HEK293T (cell line): ENCODE measurements around the gene ARMC8.

ENCODE experiments used
- CTCF ChIA-PET: fragments of 350-600 bp; formaldehyde crosslinking; extraction: SDS; loops from one replicate; lab custom pipeline; 2021; ENCODE audit warnings: antibody characterized with exemption, inconsistent platforms; lab: Yijun Ruan, JAX
- POLR2A ChIA-PET: fragments of 350-600 bp; formaldehyde crosslinking; extraction: SDS; loops from one replicate; lab custom pipeline; 2020; ENCODE audit warnings: antibody characterized with exemption, inconsistent platforms; lab: Yijun Ruan, JAX
- DNase-seq: peaks from one replicate; pipeline ENCODE4 v3.0.0; 2012; ENCODE audit warnings: mixed read lengths; ENCODE audit errors: extremely low spot score
- ARNT ChIP-seq: fragments of 450-650 bp; IDR thresholded peaks from 2 replicates; pipeline ENCODE4 v1.6.1; 2017; ENCODE audit warnings: mild to moderate bottlenecking
- BHLHE40 ChIP-seq: fragments of 450-650 bp; IDR thresholded peaks from 2 replicates; pipeline ENCODE4 v1.6.1; 2016; ENCODE audit warnings: mild to moderate bottlenecking, moderate library complexity, borderline replicate concordance
- CTBP1 ChIP-seq: fragments of 450-650 bp; IDR thresholded peaks from 2 replicates; pipeline ENCODE4 v1.6.1; 2016; ENCODE audit warnings: borderline replicate concordance
- ELF4 ChIP-seq: fragments of 450-650 bp; IDR thresholded peaks from 2 replicates; pipeline ENCODE4 v1.6.1; 2017; ENCODE audit warnings: antibody characterized with exemption
- FOXA1 ChIP-seq: fragments of 450-650 bp; IDR thresholded peaks from 2 replicates; pipeline ENCODE4 v1.6.1; 2016; ENCODE audit warnings: mild to moderate bottlenecking
- FOXK2 ChIP-seq: fragments of 450-650 bp; IDR thresholded peaks from 2 replicates; pipeline ENCODE4 v1.6.1; 2016; ENCODE audit warnings: mild to moderate bottlenecking
- FOXM1 ChIP-seq: fragments of 450-650 bp; IDR thresholded peaks from 2 replicates; pipeline ENCODE4 v1.6.1; 2017; ENCODE audit warnings: mild to moderate bottlenecking, borderline replicate concordance
- HDGF ChIP-seq: fragments of 450-650 bp; IDR thresholded peaks from 2 replicates; pipeline ENCODE4 v1.6.1; 2017; ENCODE audit warnings: antibody characterized with exemption, borderline replicate concordance
- L3MBTL2 ChIP-seq: fragments of 450-650 bp; conservative IDR thresholded peaks from 2 replicates; pipeline ENCODE4 v1.6.1; 2016; ENCODE audit warnings: mild to moderate bottlenecking
- LEF1 ChIP-seq: fragments of 450-650 bp; IDR thresholded peaks from 2 replicates; pipeline ENCODE4 v1.6.1; 2017; ENCODE audit warnings: mild to moderate bottlenecking, borderline replicate concordance
- NFRKB ChIP-seq: fragments of 450-650 bp; IDR thresholded peaks from 2 replicates; pipeline ENCODE4 v1.6.1; 2016; ENCODE audit warnings: mild to moderate bottlenecking, moderate library complexity
- SP1 ChIP-seq: fragments of 450-650 bp; IDR thresholded peaks from 2 replicates; pipeline ENCODE4 v1.6.1; 2017
- SUZ12 ChIP-seq: fragments of 450-650 bp; IDR thresholded peaks from 2 replicates; pipeline ENCODE4 v1.6.1; 2016; ENCODE audit warnings: mild to moderate bottlenecking
- TARDBP ChIP-seq: fragments of 450-650 bp; IDR thresholded peaks from 2 replicates; pipeline ENCODE4 v1.6.1; 2016
- ZNF384 ChIP-seq: fragments of 450-650 bp; IDR thresholded peaks from 2 replicates; pipeline ENCODE4 v1.6.1; 2016
- TF ChIP-seq, protein P1 (sequence below): fragments of 450-650 bp; IDR thresholded peaks from 2 replicates; pipeline ENCODE4 v1.6.1; 2016

The ARMC8 gene

DNA sequence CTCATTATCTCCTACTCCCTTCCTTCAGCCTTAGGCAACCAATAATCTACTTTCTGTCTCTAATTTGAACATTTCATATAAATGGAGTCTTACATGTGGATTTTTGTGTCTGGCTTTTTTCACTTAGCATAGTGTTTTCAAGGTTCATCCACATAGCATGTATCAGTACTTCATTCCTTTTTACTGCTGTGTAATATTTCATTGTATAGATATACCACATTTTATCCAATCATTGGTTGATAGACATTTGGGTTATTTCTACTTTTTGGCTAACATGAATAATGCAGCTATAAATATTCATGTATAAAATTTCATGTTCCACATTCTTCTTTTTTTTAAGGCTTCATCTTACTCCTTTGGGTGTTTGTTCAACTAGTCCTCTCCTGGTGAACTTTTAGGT is 32.6 kb upstream of the ARMC8 start:
- CTCF ChIA-PET: no interaction called here
- TF ChIP-seq ELF4: no peak
- TF ChIP-seq NFRKB: no peak
- TF ChIP-seq LEF1: no peak
- TF ChIP-seq ZNF384: no peak
- no peak for TF ChIP-seq SUZ12
- TF ChIP-seq SP1: no peak
- no peak for TF ChIP-seq TARDBP
- DNase-seq: no peak
- POLR2A ChIA-PET: no interaction called here

DNA sequence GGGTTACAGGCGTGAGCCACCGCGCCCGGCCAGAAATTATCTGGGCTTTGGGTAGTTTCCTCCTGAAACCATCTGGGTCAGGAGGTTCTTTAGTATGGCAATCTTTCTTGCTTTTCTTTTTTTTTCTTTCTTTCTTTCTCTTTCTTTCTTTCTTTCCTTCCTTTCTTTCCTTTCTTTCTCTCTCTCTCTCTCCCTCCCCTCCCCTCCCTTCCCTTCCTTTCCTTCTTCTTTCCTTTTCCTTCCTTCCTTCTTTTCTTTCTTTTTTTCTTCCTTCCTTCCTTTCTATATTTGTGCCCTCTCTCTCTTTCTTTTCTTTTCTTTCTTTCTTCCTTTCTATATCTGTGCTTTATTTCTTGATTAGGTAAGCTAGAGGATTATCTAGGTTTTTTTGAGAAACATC is 29.4 kb upstream of the ARMC8 start:
- POLR2A ChIA-PET: no interaction called here
- TF ChIP-seq ARNT: no peak
- TF ChIP-seq TARDBP: no peak
- TF ChIP-seq ZNF384: no peak
- no peak for TF ChIP-seq CTBP1
- TF ChIP-seq BHLHE40: no peak
- no peak for TF ChIP-seq L3MBTL2
- TF ChIP-seq NFRKB: no peak
- TF ChIP-seq FOXA1: no peak
- TF ChIP-seq FOXK2: no peak
- TF ChIP-seq SUZ12: no peak
- TF ChIP-seq FOXM1: no peak
- TF ChIP-seq LEF1: no peak
- TF ChIP-seq SP1: no peak
- no peak for TF ChIP-seq HDGF
- TF ChIP-seq, protein P1, sequence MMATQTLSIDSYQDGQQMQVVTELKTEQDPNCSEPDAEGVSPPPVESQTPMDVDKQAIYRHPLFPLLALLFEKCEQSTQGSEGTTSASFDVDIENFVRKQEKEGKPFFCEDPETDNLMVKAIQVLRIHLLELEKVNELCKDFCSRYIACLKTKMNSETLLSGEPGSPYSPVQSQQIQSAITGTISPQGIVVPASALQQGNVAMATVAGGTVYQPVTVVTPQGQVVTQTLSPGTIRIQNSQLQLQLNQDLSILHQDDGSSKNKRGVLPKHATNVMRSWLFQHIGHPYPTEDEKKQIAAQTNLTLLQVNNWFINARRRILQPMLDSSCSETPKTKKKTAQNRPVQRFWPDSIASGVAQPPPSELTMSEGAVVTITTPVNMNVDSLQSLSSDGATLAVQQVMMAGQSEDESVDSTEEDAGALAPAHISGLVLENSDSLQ: no peak
- TF ChIP-seq ELF4: no peak
- CTCF ChIA-PET: no interaction called here
- DNase-seq: no peak

DNA sequence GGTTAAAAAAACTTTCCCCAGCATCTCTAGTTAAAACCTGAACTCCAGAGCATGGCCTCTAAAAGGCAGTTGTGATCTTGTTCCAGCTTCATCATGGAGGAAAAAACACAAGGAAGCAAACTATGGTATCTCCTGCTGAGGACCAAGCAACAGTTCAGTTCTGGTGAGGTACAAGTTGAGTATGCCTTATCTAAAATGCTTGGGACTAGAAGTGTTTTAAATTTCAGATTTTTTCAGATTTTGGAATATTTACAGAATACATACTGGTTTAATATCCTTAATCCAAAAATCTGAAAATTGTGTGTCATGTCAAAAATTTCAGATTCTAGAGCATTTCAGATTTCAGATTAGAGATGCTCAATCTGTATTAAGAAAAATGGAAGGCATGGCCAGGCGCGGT is 22.0 kb upstream of the ARMC8 start:
- CTCF ChIA-PET: no interaction called here
- DNase-seq: no peak
- no peak for TF ChIP-seq ARNT
- TF ChIP-seq SP1: no peak
- TF ChIP-seq L3MBTL2: no peak
- no peak for TF ChIP-seq ZNF384
- no peak for TF ChIP-seq BHLHE40
- no peak for TF ChIP-seq FOXM1
- no peak for TF ChIP-seq FOXA1
- TF ChIP-seq CTBP1: no peak
- TF ChIP-seq, protein P1: no peak
- TF ChIP-seq HDGF: no peak
- no peak for TF ChIP-seq SUZ12
- TF ChIP-seq TARDBP: no peak
- no peak for TF ChIP-seq NFRKB
- TF ChIP-seq ELF4: no peak
- no peak for TF ChIP-seq LEF1
- TF ChIP-seq FOXK2: no peak
- POLR2A ChIA-PET: no interaction called here

DNA sequence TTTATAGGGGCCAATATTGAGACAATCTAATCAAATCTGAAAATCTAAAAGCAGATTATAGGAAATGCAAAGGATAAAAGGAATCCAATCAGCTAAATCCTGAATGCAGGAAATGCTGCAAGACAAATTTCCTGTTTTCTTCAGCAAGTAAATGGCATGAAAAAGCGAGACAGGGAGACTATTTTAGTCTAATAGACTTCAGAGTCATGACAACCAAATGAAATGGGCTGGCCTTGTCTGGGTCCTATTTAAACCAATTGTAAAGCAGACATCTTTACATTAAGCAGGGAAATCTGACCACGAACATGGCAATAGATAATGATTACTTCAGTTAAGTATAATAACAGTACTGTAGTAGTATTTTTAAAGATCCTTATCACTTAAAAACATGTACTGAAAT is 14.5 kb upstream of the ARMC8 start:
- DNase-seq: no peak
- TF ChIP-seq BHLHE40 (no peak), ARNT (no peak), L3MBTL2 (no peak), FOXM1 (no peak), NFRKB (no peak), FOXK2 (no peak), ZNF384 (no peak), HDGF (no peak), LEF1 (no peak), FOXA1 (no peak), SP1 (no peak), TARDBP (no peak), ELF4 (no peak), CTBP1 (no peak), SUZ12 (no peak)
- TF ChIP-seq, protein P1: no peak
- POLR2A ChIA-PET: interaction anchor here (0.6 to 3.4 kb wide), 2 partner anchors 14 to 41 kb away, joined by 3 to 35 read pairs; partner anchors contain the start of gene ARMC8
- CTCF ChIA-PET: no interaction called here

DNA sequence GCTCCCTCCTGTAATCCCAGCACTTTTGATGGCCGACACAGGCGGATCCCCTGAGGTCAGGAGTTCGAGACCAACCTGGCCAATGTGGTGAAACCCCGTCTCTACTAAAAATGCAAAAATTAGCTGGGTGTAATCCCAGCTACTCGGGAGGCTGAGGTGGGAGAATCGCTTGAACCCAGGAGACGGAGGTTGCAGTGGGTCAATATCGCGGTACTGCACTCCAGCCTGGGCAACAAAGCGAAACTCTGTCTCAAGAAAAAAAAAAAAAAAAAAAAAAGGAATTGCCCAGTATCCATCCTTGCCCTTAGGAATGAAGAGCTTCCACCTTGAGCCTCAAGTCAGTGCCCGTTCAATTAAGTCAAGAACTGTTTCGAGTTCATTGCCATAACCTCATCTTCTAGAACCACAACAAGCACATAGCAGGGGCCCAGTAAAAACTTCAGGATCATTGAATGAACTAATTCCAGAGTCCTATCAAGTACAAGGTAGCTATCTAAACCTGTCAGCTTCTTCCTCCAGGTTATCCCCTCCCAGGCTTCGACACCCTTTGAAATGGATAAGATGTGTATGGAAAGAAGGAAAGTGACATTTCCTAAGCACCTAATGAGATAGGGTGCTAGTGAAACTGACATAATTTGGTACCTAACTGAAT is 13.2 kb upstream of the ARMC8 start:
- POLR2A ChIA-PET: interaction anchor here (0.8 to 3.4 kb wide), 6 partner anchors 12 to 762 kb away, joined by 3 to 35 read pairs (median 4); partner anchors contain the start of genes ARMC8 and DZIP1L
- TF ChIP-seq ZNF384 (peak; percentile 74), ELF4 (no peak)
- CTCF ChIA-PET: interaction anchor here (0.8 kb wide), 2 partner anchors 55 to 174 kb away, joined by 3 to 6 read pairs; no protein-coding TSS in a partner anchor
- peak; percentile 13 for DNase-seq
